ENCODE measurements around the gene DHODH.
"Not testable (repeated sequence)": the region's sequence is repeated elsewhere in the genome, so short reads cannot be mapped to it uniquely, and the experiment has no call there.

The DHODH gene

GRCh38 chr16:72008424-72009216, at the start of gene DHODH:
Gene DHODH, plus strand, starts transcription at chr16:72008744. Its CDS starts 21 bp downstream, at chr16:72008765.
- peak; percentile 96 to 97 for DNase-seq

- peak; percentile 84 to 89 for DNase-seq
Measured at GRCh38 chr16:71961066-71962039, 47.2 kb upstream of the DHODH start.

DNA sequence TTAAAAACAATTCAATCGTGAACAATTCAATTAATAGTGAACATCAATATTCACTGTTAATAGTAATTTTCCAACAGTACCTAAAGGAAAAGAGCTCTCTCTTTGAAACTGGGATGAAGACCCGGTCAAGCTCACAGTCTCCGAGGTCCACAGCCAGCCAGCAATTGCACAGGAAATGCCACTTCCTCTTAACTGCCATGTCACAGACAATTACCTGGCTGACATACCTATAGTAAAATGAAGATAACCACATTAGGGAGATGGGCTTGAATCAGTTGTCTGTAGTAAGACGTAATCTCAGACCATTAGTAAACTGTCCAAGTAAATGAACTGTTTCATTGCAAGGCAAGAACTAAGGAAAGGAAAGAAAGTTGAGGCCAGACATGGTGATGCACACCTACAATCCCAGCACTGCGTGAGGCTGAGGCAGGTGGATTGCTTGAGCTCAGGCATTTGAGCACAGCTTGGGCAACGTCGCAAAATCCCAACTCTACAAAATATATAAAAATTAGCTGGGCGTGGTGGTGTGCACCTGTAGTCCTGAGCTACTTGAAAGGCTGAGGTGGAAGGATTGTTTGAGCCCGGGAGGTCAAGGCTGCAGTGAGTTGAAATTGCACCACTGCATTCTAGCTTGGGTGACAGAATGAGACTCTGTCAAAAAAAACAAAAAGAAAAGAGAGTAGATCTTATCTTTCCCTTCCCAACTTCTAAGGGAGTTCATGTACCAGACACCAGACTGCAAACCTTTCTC, 45.2 kb upstream of the DHODH start:
- no peak for DNase-seq

GRCh38 chr16:71965223-71965622, 43.3 kb upstream of the DHODH start:
- DNase-seq, result no peak

DNA sequence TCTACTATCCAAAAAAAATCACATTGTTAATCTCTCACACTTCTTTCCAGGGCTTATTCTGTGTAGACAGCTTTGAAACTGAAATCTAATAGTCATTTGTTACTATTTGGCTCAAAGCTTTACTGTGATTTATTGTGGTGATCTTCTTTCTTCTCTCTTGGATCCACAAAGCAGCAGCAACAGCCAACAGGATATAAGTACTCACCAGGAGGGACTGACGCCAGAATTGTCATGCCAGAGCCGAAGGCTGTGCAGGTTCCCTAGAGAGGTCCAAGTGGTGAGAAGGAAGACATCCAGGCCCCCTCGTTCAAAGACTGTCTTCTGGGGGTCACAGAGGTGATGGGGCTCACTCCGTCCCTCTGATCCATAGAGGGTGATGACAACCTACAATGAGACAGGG, 41.6 kb upstream of the DHODH start:
- no peak for DNase-seq

DNA sequence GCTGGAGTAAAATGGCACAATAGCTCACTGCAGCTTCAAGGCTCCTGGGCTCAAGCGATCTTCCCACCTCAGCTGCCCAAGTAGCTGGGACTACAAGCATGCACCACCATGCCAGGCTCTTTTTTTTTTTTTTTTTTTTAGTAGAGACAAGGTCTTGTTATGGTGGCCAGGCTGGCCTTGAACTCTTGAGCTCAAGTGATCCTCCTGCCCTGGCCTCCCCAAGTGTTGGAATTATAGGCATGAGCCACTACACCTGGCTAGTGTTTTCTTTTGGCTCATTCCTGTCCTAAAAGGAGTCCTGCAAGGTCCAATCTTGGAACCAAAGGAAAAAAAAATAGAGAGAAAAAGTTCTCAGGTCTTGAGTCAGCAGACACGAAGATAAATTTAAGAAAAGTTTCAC, 39.2 kb upstream of the DHODH start:
- no peak for DNase-seq

DNA sequence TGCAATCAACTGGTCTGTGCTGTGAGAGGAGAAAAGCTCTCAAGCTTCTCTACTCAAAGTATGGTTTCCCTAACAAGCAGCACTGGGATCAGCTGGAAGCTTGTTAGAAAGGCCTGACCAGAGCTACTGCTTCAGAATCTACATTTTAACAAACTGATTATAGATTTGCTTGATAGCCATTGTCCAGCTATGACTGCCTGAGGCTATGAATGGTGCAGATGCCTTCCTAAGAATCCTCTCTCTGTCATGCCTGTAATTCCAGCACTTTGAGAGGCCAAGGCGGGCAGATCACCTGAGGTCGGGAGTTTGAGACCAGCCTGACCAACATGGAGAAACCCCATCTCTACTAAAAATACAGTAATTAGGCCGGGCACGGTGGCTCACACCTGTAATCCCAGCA, 37.0 kb upstream of the DHODH start:
- DNase-seq, result no peak

- DNase-seq, result no peak
Measured at GRCh38 chr16:71972356-71972755, 36.2 kb upstream of the DHODH start.

DNA sequence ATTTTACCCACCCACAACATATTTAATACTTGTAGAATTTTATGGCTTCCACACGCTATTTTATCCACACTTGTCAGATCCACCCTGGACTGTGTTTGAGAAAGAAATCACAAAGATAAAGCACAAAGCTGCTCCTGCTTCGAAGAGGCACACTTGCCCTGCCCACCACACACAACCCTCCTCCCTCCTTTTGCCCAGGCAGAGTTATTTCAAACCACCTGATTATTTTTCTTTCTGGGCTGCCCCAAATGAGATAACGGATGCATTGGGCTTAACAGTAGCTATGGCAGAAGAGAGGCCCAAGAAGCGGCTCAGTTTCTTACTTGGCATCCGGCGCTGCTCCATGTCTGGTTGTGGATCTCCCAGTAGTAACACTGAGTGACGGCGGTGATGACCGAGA, 35.5 kb upstream of the DHODH start:
- no peak for DNase-seq

- no peak for DNase-seq
Measured at GRCh38 chr16:71974068-71974818, 34.3 kb upstream of the DHODH start.

GRCh38 chr16:71985262-71985974, 23.1 kb upstream of the DHODH start:
- DNase-seq, result no peak

DNA sequence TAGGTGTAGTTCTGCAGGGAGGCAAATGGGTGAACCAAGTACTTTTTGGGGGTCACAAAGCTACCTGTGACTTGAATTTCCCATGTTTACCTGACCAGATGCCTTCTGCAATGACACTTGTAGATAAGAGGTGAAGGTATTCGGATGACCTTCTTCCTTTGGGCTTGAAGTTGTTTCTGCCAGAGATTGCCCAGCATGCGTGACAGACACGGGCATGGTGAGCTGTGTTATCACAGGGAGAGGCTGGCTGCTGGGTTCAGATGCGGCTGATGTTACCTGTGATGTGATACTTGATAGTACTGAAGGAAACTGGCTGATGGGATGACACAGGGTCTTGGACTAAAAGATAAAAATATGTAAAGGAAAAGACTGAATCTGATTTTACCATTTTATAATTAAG, 22.4 kb upstream of the DHODH start:
- DNase-seq, result no peak

- DNase-seq, result no peak
Measured at GRCh38 chr16:71995038-71995437, 13.5 kb upstream of the DHODH start.

- DNase-seq, result not testable (repeated sequence)
Measured at GRCh38 chr16:71997578-71997977, 11.0 kb upstream of the DHODH start.

- DNase-seq, result no peak
Measured at GRCh38 chr16:72001180-72001874, 7.2 kb upstream of the DHODH start.

DNA sequence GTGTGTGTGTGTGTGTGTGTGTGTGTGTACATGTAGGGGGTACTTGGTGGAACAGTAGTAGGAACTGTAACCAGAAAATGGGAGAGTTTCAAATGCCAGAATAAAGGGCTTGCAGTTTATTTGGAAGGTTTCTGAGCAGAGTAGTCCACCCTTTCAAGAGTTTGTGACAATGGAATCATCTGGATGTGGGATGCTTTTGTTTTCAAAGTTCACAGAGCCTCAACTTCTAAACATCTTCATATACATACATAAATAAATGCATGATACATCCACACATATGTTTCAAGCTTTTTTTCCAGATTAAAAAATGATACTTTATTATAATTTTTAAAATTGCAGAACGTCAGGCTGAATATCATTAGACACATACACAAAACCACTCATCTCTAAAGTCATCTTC, 5.9 kb upstream of the DHODH start:
- DNase-seq, result no peak

DNA sequence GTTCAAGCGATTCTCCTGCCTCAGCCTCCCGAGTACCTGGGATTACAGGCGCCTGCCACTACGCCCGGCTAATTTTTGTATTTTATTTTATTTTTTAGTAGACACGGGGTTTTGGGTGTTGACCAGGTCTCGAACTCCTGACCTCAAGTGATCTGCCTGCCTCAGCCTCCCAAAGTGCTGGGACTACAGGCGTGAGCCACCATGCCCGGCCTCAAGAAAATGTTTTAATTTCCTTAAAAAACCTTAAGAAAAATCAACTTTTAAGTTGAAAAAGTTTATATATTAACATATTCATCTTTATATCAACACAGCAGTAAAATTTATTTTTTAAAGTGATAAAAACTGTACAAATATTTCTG, 500 bp upstream of the DHODH start:
- DNase-seq, result not testable (repeated sequence)

DNA sequence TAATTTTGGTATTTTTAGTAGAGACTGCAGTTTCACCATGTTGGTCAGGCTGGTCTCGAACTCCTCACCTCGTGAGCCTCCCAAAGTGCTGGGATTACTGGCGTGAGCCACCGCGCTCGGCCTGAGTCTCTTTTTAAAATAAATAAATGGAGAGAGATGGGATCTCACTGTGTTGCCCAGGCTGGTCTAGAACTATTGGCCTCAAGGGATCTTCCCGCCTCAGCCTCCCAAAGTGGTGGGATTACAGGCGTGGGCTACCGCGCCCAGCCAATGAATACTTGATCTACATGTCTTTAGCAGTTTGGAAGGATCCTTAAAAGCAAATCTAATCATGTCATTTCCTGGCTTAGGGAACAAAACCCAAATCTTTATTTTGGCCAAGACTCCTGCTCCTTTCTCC, 1.2 kb downstream of the DHODH start:
- DNase-seq, result no peak

GRCh38 chr16:72012607-72013006, 4.1 kb downstream of the DHODH start:
- DNase-seq, result no peak

DNA sequence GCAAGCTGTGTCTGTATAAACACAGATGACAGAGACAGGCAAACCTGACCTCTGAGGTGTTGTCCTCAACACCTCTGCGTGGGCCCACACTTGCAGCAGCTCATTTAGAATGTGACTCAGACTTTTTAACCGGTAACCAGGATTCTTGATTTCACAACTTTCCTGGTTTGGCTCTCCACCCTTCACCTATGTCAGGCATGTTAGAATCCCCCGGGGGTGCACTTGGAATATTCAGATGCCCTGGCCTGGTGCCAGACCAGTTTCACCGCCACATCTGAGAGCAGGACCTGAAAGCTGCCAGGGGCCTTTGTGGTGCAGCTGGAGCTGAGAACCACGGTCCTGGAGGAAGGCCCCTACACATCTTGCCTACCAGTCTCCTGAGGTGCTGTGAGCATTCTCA, 4.8 kb downstream of the DHODH start:
- DNase-seq, result no peak
